LNCaP clone FGC (cell line): ENCODE results near the gene DSCAM.
A peak's percentile ranks its signal among the peaks of the same experiment; 100 is the strongest.

Experiments used
- DNase-seq: peaks from one replicate; pipeline ENCODE4 v3.0.0-alpha.2; 2011; ENCODE audit warnings: low read depth
- H3K4me3 ChIP-seq: 2 replicates; pipeline ENCODE4 v1.5.1; 2011; ENCODE audit warnings: mild to moderate bottlenecking, low read depth, low read length, control low read depth
- CTCF ChIP-seq: IDR thresholded peaks from 2 replicates; pipeline ENCODE4 v1.5.1; 2012; ENCODE audit warnings: mild to moderate bottlenecking; ENCODE audit not compliant: control insufficient read depth, insufficient read depth; ENCODE audit errors: extremely low read depth

Gene DSCAM

GRCh38 chr21:40155563-40155962, 691.4 kb downstream of the DSCAM start:
- TF ChIP-seq CTCF = no peak

DNA sequence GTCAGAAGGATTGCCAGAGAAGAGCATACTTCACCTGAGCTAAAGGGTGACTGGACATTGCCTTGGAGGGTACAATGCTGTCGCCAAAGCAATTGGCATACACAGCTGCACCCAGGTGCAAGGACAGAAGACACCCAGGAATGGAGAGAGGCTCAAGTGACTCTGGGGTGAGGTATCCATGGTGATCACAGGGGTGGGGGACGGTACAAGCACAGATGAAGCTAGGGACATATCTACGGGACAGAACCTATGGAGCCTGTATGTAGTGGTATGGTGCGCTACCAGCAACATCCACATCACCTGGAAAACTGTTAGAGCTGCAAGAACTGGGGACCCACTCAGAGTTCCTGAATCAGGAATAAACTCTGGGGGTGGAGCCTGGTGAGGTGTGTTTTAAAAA, 693.6 kb downstream of the DSCAM start:
- H3K4me3 ChIP-seq = no peak overlapping the region
- no peak for DNase-seq
- TF ChIP-seq CTCF = no peak

More at GRCh38 chr21:40155563-40155962, 691.4 kb downstream of the DSCAM start:
- H3K4me3 ChIP-seq = no peak overlapping the region
- no peak for DNase-seq

DNA sequence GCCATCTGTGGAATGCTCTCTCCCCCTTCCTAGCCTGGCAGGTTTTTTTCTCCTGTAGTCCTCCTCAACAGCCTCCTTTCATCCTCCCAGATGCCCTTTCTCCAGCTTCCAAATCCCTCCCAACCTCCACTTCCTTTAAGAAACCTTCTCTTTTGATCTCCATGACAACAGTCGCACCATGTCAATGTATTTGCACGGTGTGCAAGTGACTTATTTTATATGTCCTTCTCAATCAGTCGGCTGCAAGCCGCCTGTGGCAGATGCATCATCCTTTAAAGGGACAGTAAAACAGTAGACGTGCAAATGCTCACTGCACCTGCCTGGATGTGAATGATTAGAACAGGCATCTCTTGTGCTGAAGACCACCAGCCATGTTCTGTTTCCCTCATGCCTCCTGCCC, 694.5 kb downstream of the DSCAM start:
- no peak overlapping the region for H3K4me3 ChIP-seq
- no peak for DNase-seq
- TF ChIP-seq CTCF = no peak

DNA sequence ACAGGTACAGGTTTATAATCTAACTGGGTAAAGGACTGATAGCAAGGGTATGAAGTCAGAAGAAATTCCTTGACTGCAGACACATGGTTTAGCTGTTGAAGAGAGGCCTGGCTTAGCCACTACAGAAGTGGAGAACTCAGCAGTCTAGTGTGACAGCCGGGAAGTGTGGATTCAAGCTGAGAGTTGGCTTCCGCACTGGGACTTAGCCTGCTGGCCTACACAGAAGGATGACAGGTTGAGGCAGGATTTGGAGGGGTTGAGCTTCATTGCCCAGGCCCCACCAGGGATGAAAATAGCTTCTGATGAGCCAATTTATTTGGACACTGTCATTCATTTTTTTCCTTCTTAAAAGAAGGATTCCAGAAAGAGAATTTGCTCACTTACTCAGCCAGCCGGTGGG, 695.3 kb downstream of the DSCAM start:
- H3K4me3 ChIP-seq = no peak overlapping the region
- DNase-seq = no peak
- TF ChIP-seq CTCF = no peak

- H3K4me3 ChIP-seq = no peak overlapping the region
- TF ChIP-seq CTCF = peak; percentile 53
- peak; percentile 37 for DNase-seq
Measured at GRCh38 chr21:40146216-40146837, 700.6 kb downstream of the DSCAM start.

DNA sequence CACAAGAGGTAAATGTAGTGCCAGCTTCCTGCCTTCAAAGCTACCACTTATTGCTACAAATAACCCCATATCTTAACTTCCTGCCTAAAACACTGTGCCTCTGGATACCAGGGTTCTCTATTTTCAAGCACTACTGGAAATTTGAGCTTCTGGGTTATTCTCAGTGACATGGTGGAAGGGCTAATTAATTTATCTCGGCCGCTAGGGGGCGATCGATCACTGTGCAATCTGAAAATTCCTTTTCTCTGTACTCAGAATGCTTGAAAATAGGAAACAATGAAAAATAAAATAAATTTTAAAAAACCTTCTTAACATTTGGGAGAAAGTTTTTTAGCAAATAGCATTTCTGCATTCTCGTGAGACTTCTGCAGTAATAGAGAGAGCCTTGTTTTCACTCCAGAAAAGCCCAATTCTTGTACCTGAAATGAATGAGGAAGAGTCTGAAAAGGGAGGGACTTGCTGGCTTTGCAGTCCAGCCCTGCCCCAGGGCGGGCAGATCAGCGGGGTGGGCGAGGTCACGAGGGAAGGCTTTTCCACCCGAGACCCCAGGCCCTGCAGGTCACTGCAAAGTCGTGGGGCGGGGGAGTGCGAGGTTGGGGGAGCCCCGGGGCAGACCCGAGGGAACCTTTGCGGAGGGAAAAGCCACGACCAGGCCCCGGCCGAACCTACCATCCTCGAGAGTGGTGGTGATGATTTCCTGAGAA, 703.0 kb downstream of the DSCAM start:
- no peak overlapping the region for H3K4me3 ChIP-seq
- DNase-seq = no peak
- peak; percentile 69 for TF ChIP-seq CTCF
